ENCODE data around the gene ZFP36. TPM values are rescaled to one million over a fixed set of nuclear protein-coding genes. Genes with fewer than 3 reads are reported as not detected.
"Not testable (repeated sequence)": the region's sequence is repeated elsewhere in the genome, so short reads cannot be mapped to it uniquely, and the experiment has no call there.

ZFP36 gene
- polyA plus RNA-seq, 2 of the 4 experiments (the other 2 are of a cell fraction), result 22.1 to 29.1 TPM

DNA sequence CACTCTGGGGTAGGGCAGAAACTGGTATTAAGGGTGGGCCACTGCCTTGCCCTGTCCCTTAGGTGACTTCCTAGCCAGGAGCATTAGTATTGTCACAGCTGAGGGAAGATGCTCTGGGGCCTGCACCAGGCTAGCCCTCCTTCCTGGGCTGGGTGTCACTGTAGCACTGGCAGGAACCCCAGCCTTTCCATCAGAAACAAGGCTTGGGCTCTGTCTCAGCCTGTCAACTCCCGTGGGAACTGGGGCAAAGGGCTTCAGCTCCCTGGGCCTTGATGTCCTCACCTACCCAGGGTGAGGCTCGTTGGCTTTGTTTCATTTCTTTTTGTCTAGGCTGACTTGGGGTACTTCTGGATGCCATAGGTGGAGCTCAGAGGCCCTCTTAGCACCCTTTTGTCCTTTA is 33.7 kb upstream of the ZFP36 start (continued):
- TF ChIP-seq ZNF302 (CRISPR knock-in tag; IDR thresholded peaks at IDR 0.05), result no peak
- TF ChIP-seq TP53 (CRISPR knock-in tag; IDR thresholded peaks at IDR 0.05), result no peak

DNA sequence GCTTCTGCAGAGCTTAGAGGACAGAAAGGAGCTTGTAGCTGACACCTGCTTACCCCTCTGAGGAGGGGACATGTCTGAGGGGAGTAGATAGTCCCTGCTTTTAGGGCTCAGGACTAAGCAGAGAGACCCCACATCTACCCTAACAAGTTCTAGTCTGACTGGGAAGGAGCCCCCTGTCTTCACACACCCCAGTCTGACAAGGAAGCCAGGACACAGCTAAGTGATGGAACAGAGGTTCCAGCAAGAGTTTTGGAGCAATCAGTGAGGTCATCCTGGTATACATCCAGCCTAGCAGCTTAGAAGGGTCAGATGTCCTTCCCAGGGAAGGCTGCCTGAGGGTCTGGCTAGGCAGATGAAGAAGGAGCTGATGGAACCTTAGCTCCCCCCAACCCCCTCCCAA is 30.7 kb upstream of the ZFP36 start:
- ATAC-seq (no peak), DNase-seq (ENCODE audit: low read depth in 1 of 2, low spot score in 1 of 2) (no peak), FAIRE-seq (no peak)
- Histone ChIP-seq H3K4me1 (no peaks in the 10 kb centered on the region), H3K27ac (no peak overlapping the region), H3K4me2 (no peak overlapping the region), H3K9me3 (no peaks in the 10 kb centered on the region), H3K4me3 (no peak overlapping the region)
- POLR2A ChIA-PET, result interaction anchor here (1.5 to 2.8 kb wide), 2 partner anchors 15 to 31 kb away, joined by 3 to 11 read pairs; partner anchors contain the start of genes MED29, PAF1 and ZFP36
- TF ChIP-seq RFX5 (IDR thresholded peaks at IDR 0.05) (no peak), RAD21 (conservative IDR thresholded peaks at IDR 0.05 in 1 of 2, IDR thresholded peaks at IDR 0.05 in 1 of 2) (no peak)
- TF ChIP-seq, protein P1, sequence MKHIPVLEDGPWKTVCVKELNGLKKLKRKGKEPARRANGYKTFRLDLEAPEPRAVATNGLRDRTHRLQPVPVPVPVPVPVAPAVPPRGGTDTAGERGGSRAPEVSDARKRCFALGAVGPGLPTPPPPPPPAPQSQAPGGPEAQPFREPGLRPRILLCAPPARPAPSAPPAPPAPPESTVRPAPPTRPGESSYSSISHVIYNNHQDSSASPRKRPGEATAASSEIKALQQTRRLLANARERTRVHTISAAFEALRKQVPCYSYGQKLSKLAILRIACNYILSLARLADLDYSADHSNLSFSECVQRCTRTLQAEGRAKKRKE (CRISPR knock-in tag; IDR thresholded peaks at IDR 0.05; ENCODE audit: low read depth), result no peak
- CTCF ChIA-PET, result interaction anchor here (0.6 to 1.7 kb wide), 12 partner anchors 9 to 445 kb away, joined by 3 to 12 read pairs (median 4); partner anchors contain the start of genes MRPS12, PAF1, SAMD4B and SARS2

- ChIA-PET CTCF (interaction anchor here (0.7 to 4.3 kb wide), 9 partner anchors 9 to 68 kb away, joined by 3 to 25 read pairs (median 4); partner anchors contain the start of genes MED29, PAF1 and PLEKHG2), POLR2A (interaction anchor here (2.8 kb wide), 1 partner anchor 13 kb away, joined by 11 read pairs; the partner anchor contains the start of genes MED29 and PAF1)
- FAIRE-seq (no peak), DNase-seq (ENCODE audit: low read depth in 1 of 2, low spot score in 1 of 2) (no peak), ATAC-seq (no peak)
- Histone ChIP-seq H3K27ac (no peak overlapping the region), H3K4me1 (no peaks in the 10 kb centered on the region), H3K4me3 (no peak overlapping the region), H3K9me3 (no peaks in the 10 kb centered on the region), H3K4me2 (no peak overlapping the region)
- WGBS (ENCODE audit: missing lambda C conversion rate), result 89% methylated on average over 18 of the region's 18 CpGs
- TF ChIP-seq HOXA7 (CRISPR knock-in tag; IDR thresholded peaks at IDR 0.05) (no peak), ESRRA (IDR thresholded peaks at IDR 0.05; ENCODE audit: borderline replicate concordance, low read length) (no peak), FOSL2 (IDR thresholded peaks at IDR 0.05) (no peak), FOSL2 (CRISPR knock-in tag; IDR thresholded peaks at IDR 0.05) (no peak), RFX5 (IDR thresholded peaks at IDR 0.05) (no peak), JUN (IDR thresholded peaks at IDR 0.05) (no peak), PBX3 (IDR thresholded peaks at IDR 0.05) (no peak), NFE2L2 (conservative IDR thresholded peaks at IDR 0.05; ENCODE audit: low read length) (no peak), RARB (CRISPR knock-in tag; IDR thresholded peaks at IDR 0.05) (no peak), CHD2 (IDR thresholded peaks at IDR 0.05; ENCODE audit: low read length, partially characterized antibody) (no peak), SREBF2 (IDR thresholded peaks at IDR 0.05) (no peak), EP300 (IDR thresholded peaks at IDR 0.05) (no peak), RCOR1 (IDR thresholded peaks at IDR 0.05; ENCODE audit: low read depth, low read length) (no peak), ZNF302 (CRISPR knock-in tag; IDR thresholded peaks at IDR 0.05) (no peak), RAD21 (conservative IDR thresholded peaks at IDR 0.05 in 1 of 2, IDR thresholded peaks at IDR 0.05 in 1 of 2) (no peak)
- TF ChIP-seq, protein P1 (CRISPR knock-in tag; IDR thresholded peaks at IDR 0.05; ENCODE audit: low read depth), result no peak
Measured at GRCh38 chr19:39377373-39378362, 29.0 kb upstream of the ZFP36 start.

GRCh38 chr19:39379366-39379765 is 27.3 kb upstream of the ZFP36 start:
- ATAC-seq; H3K4me1 ChIP-seq; POLR2A ChIA-PET; H3K4me3 ChIP-seq; H3K4me2 ChIP-seq; H3K9me3 ChIP-seq; FAIRE-seq; H3K27ac ChIP-seq; DNase-seq (ENCODE audit: low read depth in 1 of 2, low spot score in 1 of 2): not testable (repeated sequence)
- CTCF ChIA-PET, result interaction anchor here (1.0 to 4.3 kb wide), 8 partner anchors 9 to 32 kb away, joined by 4 to 25 read pairs (median 6); partner anchors contain the start of genes MED29, PAF1 and PLEKHG2
- 98% methylated on average over 4 of the region's 4 CpGs for WGBS (ENCODE audit: missing lambda C conversion rate)
